Neural progenitor cell (in vitro differentiated cells): ENCODE data around the gene CCSER1. TPM values are rescaled to one million over a fixed set of nuclear protein-coding genes. Genes with fewer than 3 reads are reported as not detected.

Experiments used
- DNase-seq: peaks from one replicate; pipeline ENCODE4 v3.0.0-alpha.2; 2016; ENCODE audit warnings: low spot score
- H2AFZ ChIP-seq: fragments of 200-600 bp; sonication (generic); replicated peaks from 2 replicates; pipeline ENCODE4 v1.6.1; 2016; ENCODE audit warnings: antibody characterized with exemption
- H3F3A ChIP-seq: fragments of 200-600 bp; sonication (generic); 2 replicates; pipeline ENCODE4 v1.6.1; 2016; ENCODE audit warnings: antibody characterized with exemption, low read depth
- H3K27ac ChIP-seq: fragments of 200-600 bp; sonication (generic); 2 replicates; pipeline ENCODE4 v1.5.1; 2016; ENCODE audit warnings: mild to moderate bottlenecking
- H3K27me3 ChIP-seq: fragments of 200-600 bp; sonication (generic); 2 replicates; pipeline ENCODE4 v1.6.1; 2016; ENCODE audit warnings: mild to moderate bottlenecking, moderate library complexity
- H3K36me3 ChIP-seq: fragments of 200-600 bp; sonication (generic); 2 replicates; pipeline ENCODE4 v1.5.1; 2016
- H3K4me1 ChIP-seq: fragments of 200-600 bp; sonication (generic); 2 replicates; pipeline ENCODE4 v1.6.1; 2016; ENCODE audit warnings: mixed run types
- H3K4me2 ChIP-seq: fragments of 200-600 bp; sonication (generic); 2 replicates; pipeline ENCODE4 v1.6.1; 2016
- H3K4me3 ChIP-seq: fragments of 200-600 bp; sonication (generic); 2 replicates; pipeline ENCODE4 v1.5.1; 2016
- H3K79me2 ChIP-seq: fragments of 200-600 bp; sonication (generic); 2 replicates; pipeline ENCODE4 v1.6.1; 2016; ENCODE audit warnings: low read depth
- H3K9ac ChIP-seq: fragments of 200-600 bp; sonication (generic); 2 replicates; pipeline ENCODE4 v1.6.1; 2016
- H3K9me3 ChIP-seq: fragments of 200-600 bp; sonication (generic); 2 replicates; pipeline ENCODE4 v1.5.1; 2016; ENCODE audit warnings: low read depth
- H4K20me1 ChIP-seq: fragments of 200-600 bp; sonication (generic); 2 replicates; pipeline ENCODE4 v1.6.1; 2016; ENCODE audit warnings: low read depth
- H3K27ac Mint-ChIP-seq: 3 replicates; pipeline ENCODE4 v1.8.0; 2021; ENCODE audit warnings: mixed read lengths
- H3K27me3 Mint-ChIP-seq: 2 replicates; pipeline ENCODE4 v1.8.0; 2022; ENCODE audit warnings: low read depth, mild to moderate bottlenecking, inconsistent platforms, moderate library complexity, mixed read lengths; ENCODE audit not compliant: insufficient read depth
- H3K36me3 Mint-ChIP-seq: 3 replicates; pipeline ENCODE4 v1.8.0; 2021; ENCODE audit warnings: mixed read lengths
- H3K4me1 Mint-ChIP-seq: 3 replicates; pipeline ENCODE4 v1.8.0; 2021; ENCODE audit warnings: mixed read lengths
- H3K4me3 Mint-ChIP-seq: 3 replicates; pipeline ENCODE4 v1.8.0; 2021; ENCODE audit warnings: mild to moderate bottlenecking, moderate library complexity, mixed read lengths
- H3K9me3 Mint-ChIP-seq: 3 replicates; pipeline ENCODE4 v1.8.0; 2020; ENCODE audit warnings: mixed read lengths
- CTCF ChIP-seq: fragments of 200-600 bp; sonication (generic); IDR thresholded peaks from 2 replicates; pipeline ENCODE4 v1.5.1; 2017; ENCODE audit warnings: antibody characterized with exemption, mild to moderate bottlenecking
- EZH2 ChIP-seq: fragments of 200-600 bp; sonication (generic); IDR thresholded peaks from 2 replicates; pipeline ENCODE4 v1.6.1; 2017; ENCODE audit warnings: antibody characterized with exemption, mild to moderate bottlenecking, moderate library complexity
- EZH2phosphoT487 ChIP-seq: fragments of 200-600 bp; sonication (generic); IDR thresholded peaks from 2 replicates; pipeline ENCODE4 v1.6.1; 2017; ENCODE audit warnings: antibody characterized with exemption
- total RNA-seq: library from RNA; depleted of rRNA; stranded (reverse); fragments of >200 nt; gene quantifications from 2 replicates; pipeline ENCODE4 v1.2.3, GENCODE V29; 2015; ENCODE audit warnings: low replicate concordance

CCSER1 gene
- total RNA-seq, 1 donor from 2014 or later: 0.77 TPM

GRCh38 chr4:91282217-91282616 lies 1155.0 kb downstream of the CCSER1 start:
- Histone ChIP-seq H3F3A (no peaks in the 10 kb centered on the region), H3K9ac (no peak overlapping the region), H3K4me3 (no peak overlapping the region), H3K36me3 (no peaks in the 10 kb centered on the region), H3K79me2 (no peaks in the 10 kb centered on the region), H3K27ac (no peak overlapping the region), H3K4me2 (no peak overlapping the region), H3K4me1 (no peaks in the 10 kb centered on the region), H4K20me1 (no peaks in the 10 kb centered on the region), H3K9me3 (no peaks in the 10 kb centered on the region), H3K27me3 (no peaks in the 10 kb centered on the region), H2AFZ (no peak overlapping the region)
- Mint-ChIP-seq H3K27me3 (peaks cover 2% of the 10 kb centered on the region), H3K4me3 (no peak overlapping the region), H3K27ac (no peak overlapping the region), H3K4me1 (no peaks in the 10 kb centered on the region), H3K36me3 (no peaks in the 10 kb centered on the region), H3K9me3 (no peaks in the 10 kb centered on the region)
- no peak for TF ChIP-seq EZH2phosphoT487
- no peak for TF ChIP-seq EZH2
- TF ChIP-seq CTCF: no peak
- no peak for DNase-seq

GRCh38 chr4:91283726-91284230 lies 1156.6 kb downstream of the CCSER1 start:
- H3K27ac Mint-ChIP-seq: no peak overlapping the region

GRCh38 chr4:91284480-91284879 lies 1157.3 kb downstream of the CCSER1 start:
- H4K20me1 ChIP-seq: no peaks in the 10 kb centered on the region
- no peaks in the 10 kb centered on the region for H3K36me3 ChIP-seq
- no peak for DNase-seq
- no peak overlapping the region for H3K4me3 Mint-ChIP-seq
- H3K9me3 ChIP-seq: no peaks in the 10 kb centered on the region
- no peak overlapping the region for H3K9ac ChIP-seq
- peak overlapping the region; percentile 46 for H2AFZ ChIP-seq
- H3K9me3 Mint-ChIP-seq: no peaks in the 10 kb centered on the region
- H3K4me3 ChIP-seq: no peak overlapping the region
- H3K27me3 Mint-ChIP-seq: no peaks in the 10 kb centered on the region
- TF ChIP-seq EZH2 (no peak), EZH2phosphoT487 (no peak), CTCF (no peak)
- no peaks in the 10 kb centered on the region for H3K79me2 ChIP-seq
- H3K4me1 Mint-ChIP-seq: no peaks in the 10 kb centered on the region
- no peaks in the 10 kb centered on the region for H3K36me3 Mint-ChIP-seq
- no peaks in the 10 kb centered on the region for H3K27me3 ChIP-seq
- H3K27ac Mint-ChIP-seq: no peak overlapping the region
- H3F3A ChIP-seq: no peaks in the 10 kb centered on the region
- H3K4me1 ChIP-seq: peaks cover 5% of the 10 kb centered on the region
- H3K27ac ChIP-seq: no peak overlapping the region
- H3K4me2 ChIP-seq: no peak overlapping the region

More at GRCh38 chr4:91283726-91284230, 1156.6 kb downstream of the CCSER1 start:
- Mint-ChIP-seq H3K4me1 (no peaks in the 10 kb centered on the region), H3K27me3 (no peaks in the 10 kb centered on the region), H3K4me3 (no peak overlapping the region), H3K9me3 (no peaks in the 10 kb centered on the region), H3K36me3 (no peaks in the 10 kb centered on the region)
- TF ChIP-seq EZH2phosphoT487 (no peak), EZH2 (no peak), CTCF (no peak)
- H3K27me3 ChIP-seq: no peaks in the 10 kb centered on the region
- no peaks in the 10 kb centered on the region for H3K9me3 ChIP-seq
- no peak overlapping the region for H3K27ac ChIP-seq
- H3K4me1 ChIP-seq: peaks cover 5% of the 10 kb centered on the region
- H3K79me2 ChIP-seq: no peaks in the 10 kb centered on the region
- no peaks in the 10 kb centered on the region for H3F3A ChIP-seq
- H3K36me3 ChIP-seq: no peaks in the 10 kb centered on the region
- H2AFZ ChIP-seq: no peak overlapping the region
- no peaks in the 10 kb centered on the region for H4K20me1 ChIP-seq
- H3K4me2 ChIP-seq: no peak overlapping the region
- H3K9ac ChIP-seq: no peak overlapping the region
- no peak for DNase-seq
- H3K4me3 ChIP-seq: no peak overlapping the region
